Muscle layer of duodenum (tissue), 2 donors: Measurements from ENCODE around the gene TBXA2R.

Source experiments
- H3K27ac ChIP-seq: one replicate; pipeline ENCODE4 v1.7.0; 2013; ENCODE audit warnings: mild to moderate bottlenecking, low read length
- H3K27me3 ChIP-seq: one replicate; pipeline ENCODE4 v1.7.0; 2013; ENCODE audit warnings: low read depth, mild to moderate bottlenecking, control low read depth, low read length
- H3K36me3 ChIP-seq, 2 donors: one replicate each; pipeline ENCODE4 v1.7.0; 2013; ENCODE audit warnings: low read length in 2 of 2, control low read depth in 1 of 2, mild to moderate bottlenecking in 1 of 2; ENCODE audit not compliant: insufficient read depth in 2 of 2, control insufficient read depth in 1 of 2
- H3K4me1 ChIP-seq, 2 donors: one replicate each; pipeline ENCODE4 v1.7.0; 2013; ENCODE audit warnings: low read length in 2 of 2, mild to moderate bottlenecking in 2 of 2, control low read depth in 1 of 2, moderate library complexity in 1 of 2; ENCODE audit not compliant: insufficient read depth in 2 of 2, control insufficient read depth in 1 of 2
- H3K4me3 ChIP-seq, 2 donors: one replicate each; pipeline ENCODE4 v1.7.0; 2013; ENCODE audit warnings: low read length in 2 of 2, low read depth in 1 of 2, mild to moderate bottlenecking in 1 of 2
- H3K9me3 ChIP-seq, 2 donors: one replicate each; pipeline ENCODE4 v1.7.0; 2013; ENCODE audit warnings: low read length in 2 of 2, control low read depth in 1 of 2, mild to moderate bottlenecking in 1 of 2; ENCODE audit not compliant: control insufficient read depth in 1 of 2
- donor health status: healthy.

TBXA2R gene

GRCh38 chr19:3555653-3556422 is 50.8 kb downstream of the TBXA2R start:
- no peaks in the 10 kb centered on the region for H3K9me3 ChIP-seq
- H3K27me3 ChIP-seq, result no peaks in the 10 kb centered on the region
- no peaks in the 10 kb centered on the region for H3K36me3 ChIP-seq
- H3K4me3 ChIP-seq, result peak overlapping the region; percentile 79 to 94
- H3K27ac ChIP-seq, result no peak overlapping the region
- H3K4me1 ChIP-seq, result peaks cover 0 to 17% of the 10 kb centered on the region in 2 donors

- H3K4me1 ChIP-seq, result peaks cover 0 to 17% of the 10 kb centered on the region in 2 donors
- H3K27me3 ChIP-seq, result no peaks in the 10 kb centered on the region
- H3K27ac ChIP-seq, result no peak overlapping the region
- no peaks in the 10 kb centered on the region for H3K36me3 ChIP-seq
- H3K4me3 ChIP-seq, result no peak overlapping the region
- no peaks in the 10 kb centered on the region for H3K9me3 ChIP-seq
These were observed 52.2 kb downstream of the TBXA2R start for GRCh38 chr19:3554254-3555083.

GRCh38 chr19:3551792-3552095 is 54.9 kb downstream of the TBXA2R start:
- H3K9me3 ChIP-seq, result no peaks in the 10 kb centered on the region
- H3K27ac ChIP-seq, result no peak overlapping the region
- peaks cover 0 to 15% of the 10 kb centered on the region in 2 donors for H3K4me1 ChIP-seq
- H3K36me3 ChIP-seq, result peaks cover 0 to 5% of the 10 kb centered on the region in 2 donors
- H3K4me3 ChIP-seq, result no peak overlapping the region
- H3K27me3 ChIP-seq, result no peaks in the 10 kb centered on the region

- H3K4me3 ChIP-seq, result no peak overlapping the region
- H3K9me3 ChIP-seq, result no peaks in the 10 kb centered on the region
- no peak overlapping the region for H3K27ac ChIP-seq
- H3K4me1 ChIP-seq, result peaks cover 0 to 9% of the 10 kb centered on the region in 2 donors
- peaks cover 0 to 8% of the 10 kb centered on the region in 2 donors for H3K36me3 ChIP-seq
- no peaks in the 10 kb centered on the region for H3K27me3 ChIP-seq
These were observed 55.5 kb downstream of the TBXA2R start for GRCh38 chr19:3550947-3551791.

- Histone ChIP-seq H3K4me3 (no peak overlapping the region), H3K27me3 (no peaks in the 10 kb centered on the region), H3K9me3 (no peaks in the 10 kb centered on the region), H3K27ac (no peak overlapping the region), H3K36me3 (peaks cover 3 to 17% of the 10 kb centered on the region in 2 donors), H3K4me1 (no peaks in the 10 kb centered on the region)
These were observed 56.9 kb downstream of the TBXA2R start for GRCh38 chr19:3549816-3550215.

- no peaks in the 10 kb centered on the region for H3K9me3 ChIP-seq
- no peaks in the 10 kb centered on the region for H3K4me1 ChIP-seq
- H3K27ac ChIP-seq, result no peak overlapping the region
- no peak overlapping the region for H3K4me3 ChIP-seq
- peaks cover 3 to 17% of the 10 kb centered on the region in 2 donors for H3K36me3 ChIP-seq
- no peaks in the 10 kb centered on the region for H3K27me3 ChIP-seq
These were observed 58.1 kb downstream of the TBXA2R start for GRCh38 chr19:3548606-3549005.

- Histone ChIP-seq H3K27ac (no peak overlapping the region), H3K27me3 (no peaks in the 10 kb centered on the region), H3K36me3 (peaks cover 3 to 17% of the 10 kb centered on the region in 2 donors), H3K4me1 (no peaks in the 10 kb centered on the region), H3K9me3 (no peaks in the 10 kb centered on the region), H3K4me3 (no peak overlapping the region)
These were observed 58.9 kb downstream of the TBXA2R start for GRCh38 chr19:3547767-3548282.

GRCh38 chr19:3547301-3547731 is 59.4 kb downstream of the TBXA2R start:
- H3K27ac ChIP-seq, result no peak overlapping the region
- peaks cover 3 to 17% of the 10 kb centered on the region in 2 donors for H3K36me3 ChIP-seq
- H3K4me1 ChIP-seq, result no peaks in the 10 kb centered on the region
- no peak overlapping the region for H3K4me3 ChIP-seq
- no peaks in the 10 kb centered on the region for H3K27me3 ChIP-seq
- no peaks in the 10 kb centered on the region for H3K9me3 ChIP-seq

GRCh38 chr19:3546119-3546518 is 60.6 kb downstream of the TBXA2R start:
- no peak overlapping the region for H3K27ac ChIP-seq

GRCh38 chr19:3545669-3546034 is 61.0 kb downstream of the TBXA2R start:
- Histone ChIP-seq H3K27me3 (no peaks in the 10 kb centered on the region), H3K36me3 (peaks cover 3 to 17% of the 10 kb centered on the region in 2 donors), H3K4me1 (no peaks in the 10 kb centered on the region), H3K9me3 (no peaks in the 10 kb centered on the region), H3K27ac (no peak overlapping the region), H3K4me3 (no peak overlapping the region)

More at GRCh38 chr19:3546119-3546518, 60.6 kb downstream of the TBXA2R start:
- H3K4me3 ChIP-seq, result no peak overlapping the region
- H3K36me3 ChIP-seq, result peaks cover 3 to 17% of the 10 kb centered on the region in 2 donors
- no peaks in the 10 kb centered on the region for H3K9me3 ChIP-seq
- no peaks in the 10 kb centered on the region for H3K4me1 ChIP-seq
- no peaks in the 10 kb centered on the region for H3K27me3 ChIP-seq
